Heart left ventricle (tissue), 16 donors: ENCODE data around the gene ATRAID. TPM values are rescaled to one million over a fixed set of nuclear protein-coding genes. Genes with fewer than 3 reads are reported as not detected.

Source experiments
- ATAC-seq, 4 donors: fragments of 200-7000 bp; cut with Tn5 transposase; one replicate each; pipeline ENCODE4 v1.9.1; 2020 to 2022; ENCODE audit warnings: moderate library complexity in 4 of 4, mild to moderate bottlenecking in 3 of 4, moderate number of reproducible peaks in 1 of 4
- DNase-seq, 5 donors: peaks; one replicate each; pipeline ENCODE4 v3.0.0-alpha.2; 2020
- H3K27ac ChIP-seq, 12 donors: fragments of 200-600 bp; sonication (generic) in 4 of 12; one replicate each; pipeline versions ENCODE4 v1.5.0 to v1.8.0; 2016 to 2022; ENCODE audit warnings: mild to moderate bottlenecking in 2 of 12
- H3K27me3 ChIP-seq, 9 donors: fragments of 200-600 bp; sonication (generic) in 2 of 9; one replicate each; pipeline versions ENCODE4 v1.5.1 to v1.8.0; 2016 to 2022; ENCODE audit warnings: mild to moderate bottlenecking in 3 of 9
- H3K36me3 ChIP-seq, 9 donors: fragments of 200-600 bp; sonication (generic) in 2 of 9; one replicate each; pipeline versions ENCODE4 v1.5.0 to v1.8.0; 2018 to 2022; ENCODE audit warnings: mild to moderate bottlenecking in 2 of 9
- H3K4me1 ChIP-seq, 12 donors: fragments of 200-600 bp; sonication (generic) in 4 of 12; one replicate each; pipeline versions ENCODE4 v1.5.0 to v1.8.0; 2016 to 2022; ENCODE audit warnings: mild to moderate bottlenecking in 3 of 12
- H3K4me3 ChIP-seq, 12 donors: fragments of 200-600 bp; sonication (generic) in 4 of 12; one replicate each; pipeline versions ENCODE4 v1.5.0 to v1.8.0; 2017 to 2022; ENCODE audit warnings: mild to moderate bottlenecking in 9 of 12, moderate library complexity in 4 of 12
- H3K9me3 ChIP-seq, 12 donors: fragments of 200-600 bp; sonication (generic) in 4 of 12; one replicate each; pipeline versions ENCODE4 v1.5.0 to v1.8.0; 2016 to 2022; ENCODE audit warnings: mild to moderate bottlenecking in 1 of 12
- POLR2A ChIP-seq, 2 donors: fragments of 450-650 bp; IDR thresholded peaks; one replicate each; pipeline ENCODE4 v1.6.1; 2017; ENCODE audit warnings: antibody characterized with exemption in 2 of 2, mild to moderate bottlenecking in 2 of 2, moderate library complexity in 2 of 2
- WGBS, 4 donors: extraction: QIAGEN DNeasy Blood & Tissue Kit in 2 of 4; methylation state at CpG; one replicate each; pipeline versions ENCODE4 v1.1.5 to v1.1.7; 2013 to 2018; 5-methylcytosine and 5-hydroxymethylcytosine counted together
- intact Hi-C, 10 donors: fragments of 100-400 bp; cut with DNase I; formaldehyde crosslinking; loops; one replicate each; pipeline versions ENCODE4 v1.11.1 to v1.14.2; 2022
- polyA plus RNA-seq, 2 donors: library from polyadenylated mRNA; stranded (reverse); fragments of 200-250 nt; gene quantifications; one replicate each; pipeline ENCODE4 v1.2.3, GENCODE V29; 2013
- total RNA-seq, 9 donors: library from RNA; depleted of rRNA in 2 of 9; stranded (reverse); fragments of >200 nt in 2 of 9; fragmentation: NEBNext Ultra II Directional in 3 of 9; extraction: Animal tissue kit (Norgen Biotek cat#: 25700) in 3 of 9; gene quantifications; one replicate each; pipeline versions ENCODE4 v1.1.0 to v1.2.4, GENCODE V29; 2016 to 2023
- TF ChIP-seq, protein P1 (sequence below), 12 donors: fragments of 200-600 bp; sonication (generic) in 4 of 12; IDR thresholded peaks; one replicate each; pipeline versions ENCODE4 v1.5.0 to v1.8.0; 2018 to 2022; ENCODE audit warnings: antibody characterized with exemption in 12 of 12, mild to moderate bottlenecking in 5 of 12
- donor health status: ischemic (EF 13 %, LVEDD 7.1; RV severe dilation, severe dysfunction).
- donor health status: healthy with polysubstance abuse.
- donor health status: DM: no; HTN: yes; CAD: no.
- donor health status: DM: no; HTN: no; CAD: no.
- donor health status: ischemic (EF 25% LVEDD 6.9; RV normal size, moderate dysfunction).
- donor health status: ischemic (EF 25% LVEDD 5.7; RV mildly dilated, moderate dysfunction).
- donor health status: healthy.
- donor health status: DM: yes; HTN: yes; CAD: no.
- donor health status: ischemic (EF 35%, LVEDD 5.7; RV mildly dilated, moderate dysfunction).
- donor health status: nonischemic (EF 11% LVEDD 7.7; RV severe dilation, severe dysfunction).
- donor health status: DM: yes; HTN: yes; CAD: no.
- donor health status: PGD.
- donor health status: ischemic (EF 29% LVEDD 5.4; RV normal size, mild dysfunction).
- donor health status: nonischemic (EF 23%, LVEDD 6.1; RV moderate dilation, normal function).

The ATRAID gene
- total and polyA plus RNA-seq, 11 donors: 96.9 to 210 (median 144) TPM

DNA sequence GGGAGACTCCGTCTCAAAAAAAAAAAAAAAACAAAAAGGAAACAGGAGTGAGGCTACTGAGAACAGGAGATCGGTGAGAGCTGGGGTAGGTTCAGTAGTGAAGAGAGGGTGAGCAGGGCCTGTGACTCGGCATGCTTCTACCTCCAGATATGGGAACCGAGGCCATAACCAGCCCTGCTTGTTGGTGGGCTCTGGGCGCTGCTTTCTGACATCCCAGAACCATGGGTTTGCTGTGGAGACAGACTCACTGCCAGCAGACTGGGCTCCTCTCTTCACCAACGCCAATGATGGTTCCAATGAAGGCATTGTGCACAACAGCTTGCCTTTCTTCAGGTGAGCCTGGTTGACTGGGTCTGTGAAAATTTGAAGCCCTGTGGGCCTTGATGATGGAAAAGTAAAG is 11.6 kb downstream of the ATRAID start:
- TF ChIP-seq, protein P1, sequence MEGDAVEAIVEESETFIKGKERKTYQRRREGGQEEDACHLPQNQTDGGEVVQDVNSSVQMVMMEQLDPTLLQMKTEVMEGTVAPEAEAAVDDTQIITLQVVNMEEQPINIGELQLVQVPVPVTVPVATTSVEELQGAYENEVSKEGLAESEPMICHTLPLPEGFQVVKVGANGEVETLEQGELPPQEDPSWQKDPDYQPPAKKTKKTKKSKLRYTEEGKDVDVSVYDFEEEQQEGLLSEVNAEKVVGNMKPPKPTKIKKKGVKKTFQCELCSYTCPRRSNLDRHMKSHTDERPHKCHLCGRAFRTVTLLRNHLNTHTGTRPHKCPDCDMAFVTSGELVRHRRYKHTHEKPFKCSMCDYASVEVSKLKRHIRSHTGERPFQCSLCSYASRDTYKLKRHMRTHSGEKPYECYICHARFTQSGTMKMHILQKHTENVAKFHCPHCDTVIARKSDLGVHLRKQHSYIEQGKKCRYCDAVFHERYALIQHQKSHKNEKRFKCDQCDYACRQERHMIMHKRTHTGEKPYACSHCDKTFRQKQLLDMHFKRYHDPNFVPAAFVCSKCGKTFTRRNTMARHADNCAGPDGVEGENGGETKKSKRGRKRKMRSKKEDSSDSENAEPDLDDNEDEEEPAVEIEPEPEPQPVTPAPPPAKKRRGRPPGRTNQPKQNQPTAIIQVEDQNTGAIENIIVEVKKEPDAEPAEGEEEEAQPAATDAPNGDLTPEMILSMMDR (IDR thresholded peaks at IDR 0.05): no peak
- no peak for TF ChIP-seq POLR2A (IDR thresholded peaks at IDR 0.05)
- ATAC-seq (no peak), DNase-seq (no peak)
- 94 to 98% (median 96%) methylated on average over 6 of the region's 6 CpGs for WGBS, 4 donors
- Histone ChIP-seq H3K9me3 (no peaks in the 10 kb centered on the region), H3K4me1 (peaks cover 0 to 5% (median 0%) of the 10 kb centered on the region in 12 donors), H3K27me3 (no peaks in the 10 kb centered on the region), H3K4me3 (no peak overlapping the region), H3K27ac (no peak overlapping the region), H3K36me3 (peaks cover 0 to 92% (median 78%) of the 10 kb centered on the region in 9 donors)
- intact Hi-C loops: no loop called here

DNA sequence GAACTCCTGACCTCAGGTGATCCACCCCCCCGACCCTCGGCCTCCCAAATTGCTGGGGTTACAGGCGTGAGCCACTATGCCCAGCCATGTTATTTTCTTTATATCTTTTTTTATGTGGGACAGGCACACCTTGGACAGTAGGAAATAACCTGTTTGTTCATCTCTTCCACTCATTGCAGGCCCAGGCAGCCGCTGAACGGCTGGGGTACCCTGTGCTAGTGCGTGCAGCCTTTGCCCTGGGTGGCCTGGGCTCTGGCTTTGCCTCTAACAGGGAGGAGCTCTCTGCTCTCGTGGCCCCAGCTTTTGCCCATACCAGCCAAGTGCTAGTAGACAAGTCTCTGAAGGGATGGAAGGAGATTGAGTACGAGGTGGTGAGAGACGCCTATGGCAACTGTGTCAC is 13.7 kb downstream of the ATRAID start:
- TF ChIP-seq, protein P1 (IDR thresholded peaks at IDR 0.05): no peak
- TF ChIP-seq POLR2A (IDR thresholded peaks at IDR 0.05): no peak
- intact Hi-C loops: no loop called here
- H3K4me3 ChIP-seq: no peak overlapping the region
- H3K4me1 ChIP-seq: no peaks in the 10 kb centered on the region
- no peaks in the 10 kb centered on the region for H3K9me3 ChIP-seq
- H3K27me3 ChIP-seq: no peaks in the 10 kb centered on the region
- ATAC-seq: no peak
- WGBS, 4 donors: 91 to 96% (median 94%) methylated on average over 9 of the region's 9 CpGs
- peaks cover 0 to 100% (median 95%) of the 10 kb centered on the region in 9 donors for H3K36me3 ChIP-seq
- no peak for DNase-seq
- no peak overlapping the region for H3K27ac ChIP-seq

DNA sequence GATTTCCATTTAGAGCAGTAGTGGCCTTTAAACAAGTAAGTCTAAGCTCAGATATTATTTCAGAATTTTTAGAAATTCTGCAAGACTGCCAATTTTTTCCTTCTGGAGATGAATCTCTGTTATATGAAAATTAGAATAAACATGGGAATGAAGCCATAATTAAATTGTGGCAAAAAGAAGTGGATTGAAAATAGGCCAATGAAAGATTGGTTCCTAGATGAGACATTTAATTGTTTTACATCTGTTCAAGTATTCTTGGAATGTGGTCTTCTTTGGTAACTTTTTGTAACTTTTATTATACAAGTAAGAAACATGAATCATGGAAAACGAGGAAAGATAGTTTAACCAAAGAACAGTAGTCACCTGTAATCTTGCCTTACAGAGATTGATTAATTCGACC is 15.7 kb downstream of the ATRAID start:
- Histone ChIP-seq H3K27me3 (no peaks in the 10 kb centered on the region), H3K4me1 (no peaks in the 10 kb centered on the region), H3K27ac (no peak overlapping the region), H3K36me3 (peaks cover 0 to 100% (median 98%) of the 10 kb centered on the region in 9 donors), H3K9me3 (no peaks in the 10 kb centered on the region), H3K4me3 (no peak overlapping the region)
- TF ChIP-seq, protein P1 (IDR thresholded peaks at IDR 0.05): no peak
- TF ChIP-seq POLR2A (IDR thresholded peaks at IDR 0.05): no peak
- WGBS, 4 donors: 87 to 92% (median 88%) methylated on average over 2 of the region's 2 CpGs
- ATAC-seq (no peak), DNase-seq (no peak)
- intact Hi-C loops: no loop called here

DNA sequence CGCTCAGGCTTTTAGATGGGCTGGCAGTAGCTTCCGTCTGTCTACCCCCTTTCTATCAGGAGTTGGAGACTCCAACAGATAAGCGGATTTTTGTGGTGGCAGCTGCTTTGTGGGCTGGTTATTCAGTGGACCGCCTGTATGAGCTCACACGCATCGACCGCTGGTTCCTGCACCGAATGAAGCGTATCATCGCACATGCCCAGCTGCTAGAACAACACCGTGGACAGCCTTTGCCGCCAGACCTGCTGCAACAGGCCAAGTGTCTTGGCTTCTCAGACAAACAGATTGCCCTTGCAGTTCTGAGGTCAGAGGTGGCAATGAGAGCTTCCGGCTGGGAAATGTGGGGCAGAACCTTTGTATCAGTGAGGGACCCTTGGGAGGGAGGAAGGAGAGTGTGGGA is 20.1 kb downstream of the ATRAID start:
- Histone ChIP-seq H3K9me3 (no peaks in the 10 kb centered on the region), H3K27ac (no peak overlapping the region), H3K36me3 (peaks cover 0 to 100% (median 98%) of the 10 kb centered on the region in 9 donors), H3K4me3 (no peak overlapping the region), H3K4me1 (no peaks in the 10 kb centered on the region), H3K27me3 (no peaks in the 10 kb centered on the region)
- no peak for ATAC-seq
- intact Hi-C loops: no loop called here
- TF ChIP-seq, protein P1 (IDR thresholded peaks at IDR 0.05): no peak
- TF ChIP-seq POLR2A (IDR thresholded peaks at IDR 0.05): no peak
- WGBS, 4 donors: 93 to 95% (median 94%) methylated on average over 12 to 13 of the region's 13 CpGs
- no peak for DNase-seq
